ENCODE results near the gene SLC47A2.

Gene SLC47A2

GRCh38 chr17:19645734-19646201, 70.6 kb downstream of the SLC47A2 start:
- DNase-seq (ENCODE audit: low spot score): peak; percentile 68

DNA sequence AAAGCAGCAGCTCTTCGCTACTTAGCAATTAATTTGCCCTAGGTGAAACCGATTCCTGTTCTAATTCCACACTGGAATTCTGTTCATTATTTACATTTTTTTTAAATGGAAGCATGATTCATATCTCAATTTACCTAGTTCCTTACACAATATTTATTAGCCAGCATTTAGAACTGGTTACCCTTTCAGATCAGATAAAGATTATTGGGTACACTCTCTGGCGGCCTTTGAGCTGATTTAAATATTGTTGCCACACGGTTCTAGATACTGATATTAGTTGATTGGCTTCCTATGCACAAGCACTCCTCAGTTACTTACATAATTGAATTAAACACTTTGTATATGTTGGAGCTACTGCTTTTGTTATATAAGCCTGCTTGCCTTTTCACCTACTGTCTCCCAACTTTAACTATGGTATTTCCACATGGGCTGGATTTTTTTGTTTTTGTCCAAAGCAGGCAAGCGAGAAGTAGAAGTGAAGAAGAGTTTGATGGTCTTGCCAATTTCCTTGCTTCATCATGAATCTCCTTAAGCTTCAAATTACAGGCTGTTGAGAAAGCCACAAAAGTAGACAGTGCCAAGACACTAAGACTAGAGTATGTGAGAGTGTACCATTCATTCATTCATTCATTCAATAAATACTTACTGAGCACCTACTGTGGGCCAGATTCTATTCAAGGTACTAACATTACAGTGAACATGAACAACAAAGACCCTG, 71.7 kb downstream of the SLC47A2 start:
- DNase-seq (ENCODE audit: low spot score): no peak

- DNase-seq (ENCODE audit: low spot score): no peak
These were observed 74.0 kb downstream of the SLC47A2 start for GRCh38 chr17:19642373-19642893.

GRCh38 chr17:19641687-19642372, 74.6 kb downstream of the SLC47A2 start:
- no peak for DNase-seq (ENCODE audit: low spot score)

GRCh38 chr17:19631905-19632304, 84.5 kb downstream of the SLC47A2 start:
- no peak for DNase-seq (ENCODE audit: low spot score)

DNA sequence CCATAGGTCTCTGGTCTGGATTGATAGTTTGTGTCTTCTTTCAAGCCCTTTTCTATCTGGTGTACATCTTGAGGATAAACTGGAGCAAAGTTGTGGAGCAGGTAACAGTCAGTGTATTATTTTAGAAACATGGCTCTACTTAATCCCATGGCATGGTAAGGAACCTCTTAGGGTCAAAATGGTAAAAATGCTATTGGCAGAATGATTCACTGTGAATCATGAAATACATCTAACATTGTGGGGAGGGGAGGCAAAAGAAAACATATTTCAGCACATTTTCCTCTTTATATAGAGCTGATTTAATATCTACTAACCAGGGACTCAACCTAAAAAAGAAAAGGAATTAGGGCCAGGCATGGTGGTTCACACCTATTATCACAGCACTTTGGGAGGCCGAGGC, 85.7 kb downstream of the SLC47A2 start:
- DNase-seq (ENCODE audit: low spot score): no peak

DNA sequence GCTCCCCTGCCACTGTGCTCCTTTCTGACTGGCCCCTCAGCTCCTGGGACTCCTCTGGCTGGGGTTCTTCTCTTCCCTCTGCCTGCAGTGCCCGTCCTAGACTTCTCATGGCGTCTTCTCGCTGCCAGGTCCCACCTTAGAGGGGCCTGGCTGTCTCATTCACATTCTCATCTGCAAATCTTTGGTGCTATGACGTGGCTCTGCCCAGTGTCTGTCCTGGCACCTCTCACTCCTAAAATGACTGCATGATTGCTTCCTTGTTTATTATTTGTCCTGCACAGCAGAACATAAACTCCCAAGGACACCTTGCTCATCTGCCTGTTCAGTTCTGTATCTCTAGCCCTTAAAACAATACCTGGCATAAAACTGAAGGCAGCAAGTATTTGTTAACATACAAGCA, 86.3 kb downstream of the SLC47A2 start:
- no peak for DNase-seq (ENCODE audit: low spot score)

GRCh38 chr17:19629449-19629848, 86.9 kb downstream of the SLC47A2 start:
- no peak for DNase-seq (ENCODE audit: low spot score)
